GM21717 (cell line): Measurements from ENCODE around the gene SAMM50.

Experiments
- ATAC-seq: cut with Tn5 transposase; IDR thresholded peaks from one replicate; pipeline ENCODE4 v1.9.1; 2021; ENCODE audit warnings: mild to moderate bottlenecking, moderate library complexity; ENCODE audit not compliant: unreplicated experiment

SAMM50 gene

DNA sequence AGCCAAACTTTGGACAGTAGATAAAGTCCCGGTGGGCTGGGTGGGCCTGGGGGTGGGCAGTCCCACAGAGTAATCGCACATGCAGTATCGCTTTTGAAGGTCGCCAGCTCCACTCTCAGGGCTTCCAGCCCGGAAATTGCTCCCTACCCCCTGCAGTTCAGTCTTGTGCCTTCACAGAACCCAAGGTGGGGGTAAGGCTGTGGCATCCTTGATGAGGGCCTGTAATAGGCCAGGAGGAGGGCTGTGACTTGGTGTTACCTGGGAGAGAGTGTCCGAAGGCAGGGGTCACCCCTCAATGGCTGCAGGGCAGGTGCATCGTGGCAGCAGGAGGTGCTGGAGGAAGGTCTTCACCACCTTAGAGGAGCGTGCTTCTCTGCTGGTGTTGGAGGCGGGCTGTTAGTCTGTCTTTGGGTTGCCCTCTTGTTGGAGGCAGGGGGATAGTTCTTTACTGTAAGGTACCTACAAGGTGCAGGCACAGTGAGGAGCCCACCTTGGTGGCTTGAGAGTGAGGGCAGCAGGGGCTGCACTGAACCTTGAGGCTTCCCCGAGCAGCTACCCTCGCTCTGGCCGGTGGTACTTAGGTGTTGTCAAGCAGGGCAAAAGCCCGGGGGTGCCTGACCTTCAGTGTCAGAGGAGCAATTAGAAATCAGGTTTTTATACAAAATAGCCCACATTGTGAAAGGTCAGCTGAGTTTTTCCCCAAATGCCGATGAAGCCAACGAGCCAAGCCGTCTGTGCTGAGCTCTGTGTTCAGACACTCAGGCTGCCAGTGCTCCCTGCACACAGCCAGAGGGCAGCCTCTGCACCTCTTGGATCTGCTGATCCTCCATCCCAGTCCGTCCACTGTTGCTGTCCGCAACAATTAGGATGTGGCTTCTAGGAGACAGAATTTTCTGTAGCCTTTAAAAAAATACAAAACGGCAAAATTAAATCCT is 21.9 kb downstream of the SAMM50 start:
- no peak for ATAC-seq

DNA sequence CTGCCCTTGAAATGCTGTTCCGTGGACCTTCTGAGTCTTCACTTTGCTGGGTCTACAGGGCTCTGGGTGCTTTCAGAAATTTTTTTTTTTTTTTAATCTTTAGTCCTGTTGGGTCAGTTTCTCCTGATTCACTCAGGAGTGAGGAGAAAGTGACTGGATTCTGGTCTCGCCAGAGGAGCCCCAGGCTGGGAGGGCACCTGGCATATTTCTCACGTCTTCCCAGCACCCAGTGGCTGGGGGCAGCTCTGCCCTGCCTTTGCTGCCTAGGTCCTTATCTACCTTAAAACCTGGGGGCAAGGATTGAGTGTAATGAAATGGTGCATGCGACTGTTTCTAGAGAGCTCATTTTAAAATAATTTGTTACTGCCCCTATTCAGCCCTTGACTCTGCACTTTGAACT is 23.3 kb downstream of the SAMM50 start:
- ATAC-seq, result no peak

DNA sequence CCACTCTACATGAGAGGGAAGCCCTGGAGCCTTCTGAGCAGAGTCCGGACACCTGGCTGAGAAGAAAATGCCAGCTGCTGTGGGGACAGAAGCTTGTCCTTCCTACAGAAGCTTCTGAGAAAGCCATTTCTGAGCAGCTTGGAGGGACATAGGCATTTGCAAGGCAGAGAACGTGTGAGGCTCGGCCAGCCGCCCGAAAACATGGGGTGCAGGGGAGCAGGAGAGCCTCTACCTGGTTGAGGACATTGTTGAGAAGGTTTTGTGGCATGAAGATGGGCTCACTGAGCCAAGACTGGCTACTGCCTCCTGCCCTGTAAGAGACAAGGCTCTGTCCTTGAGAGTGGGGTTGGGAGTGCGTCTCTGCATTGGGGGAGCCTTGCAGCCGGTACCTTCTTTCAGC is 25.3 kb downstream of the SAMM50 start:
- no peak for ATAC-seq

DNA sequence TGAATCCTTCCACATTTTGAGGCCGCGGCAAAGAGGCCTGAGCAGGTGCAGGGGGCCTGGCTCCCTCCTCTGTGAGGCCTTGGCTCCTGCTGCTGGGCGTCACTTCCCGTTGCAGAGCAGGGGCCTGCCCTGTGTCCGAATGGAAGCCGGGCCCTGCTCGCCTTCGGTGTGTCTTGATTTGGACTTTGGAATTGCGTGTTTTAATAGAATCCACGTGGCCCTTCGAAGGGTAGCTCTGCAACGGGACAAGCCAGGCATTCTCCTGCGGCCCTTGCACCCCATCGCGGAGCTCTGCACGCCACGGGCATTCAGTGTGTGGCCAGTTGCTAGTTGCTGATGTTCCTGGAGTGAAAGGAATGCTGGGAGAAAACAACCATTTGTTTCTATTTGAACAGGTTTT is 25.8 kb downstream of the SAMM50 start:
- ATAC-seq, result no peak

DNA sequence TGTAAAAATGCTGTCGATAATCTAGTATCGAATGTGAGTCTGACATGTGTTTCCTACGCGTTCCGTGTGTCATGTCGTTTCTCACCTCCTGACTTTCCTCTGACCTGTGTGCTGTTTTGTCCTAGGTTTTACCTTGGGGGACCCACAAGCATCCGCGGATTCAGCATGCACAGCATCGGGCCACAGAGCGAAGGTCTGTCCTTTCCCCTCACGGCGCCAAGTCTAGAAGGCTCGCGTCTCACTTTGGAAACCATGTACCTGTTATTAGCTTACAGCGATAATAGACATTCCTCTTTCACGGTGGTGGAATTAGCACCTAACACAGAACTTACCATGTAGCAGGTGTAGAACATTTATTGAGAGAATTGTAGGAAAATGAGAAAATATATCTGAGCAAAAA is 28.6 kb downstream of the SAMM50 start:
- no peak for ATAC-seq

DNA sequence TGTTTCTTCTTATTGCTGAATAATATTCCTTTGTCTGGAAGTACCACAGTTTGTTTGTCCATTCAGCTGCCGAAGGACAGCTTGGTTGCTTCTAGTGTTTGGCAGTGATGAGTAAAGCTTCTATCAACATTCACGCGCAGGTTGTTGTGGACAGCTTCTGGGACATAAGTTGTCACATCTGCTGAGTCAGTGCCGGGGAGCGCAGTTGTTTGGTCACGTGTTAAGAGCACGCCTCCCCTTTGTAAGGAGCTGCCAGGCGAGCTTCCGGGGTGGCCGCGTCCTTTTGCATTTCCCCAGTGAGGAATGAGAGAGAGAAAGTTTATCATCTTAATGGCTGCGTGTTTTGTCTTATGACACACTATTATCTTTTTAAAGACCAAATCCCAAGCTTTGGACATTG is 30.3 kb downstream of the SAMM50 start:
- no peak for ATAC-seq

DNA sequence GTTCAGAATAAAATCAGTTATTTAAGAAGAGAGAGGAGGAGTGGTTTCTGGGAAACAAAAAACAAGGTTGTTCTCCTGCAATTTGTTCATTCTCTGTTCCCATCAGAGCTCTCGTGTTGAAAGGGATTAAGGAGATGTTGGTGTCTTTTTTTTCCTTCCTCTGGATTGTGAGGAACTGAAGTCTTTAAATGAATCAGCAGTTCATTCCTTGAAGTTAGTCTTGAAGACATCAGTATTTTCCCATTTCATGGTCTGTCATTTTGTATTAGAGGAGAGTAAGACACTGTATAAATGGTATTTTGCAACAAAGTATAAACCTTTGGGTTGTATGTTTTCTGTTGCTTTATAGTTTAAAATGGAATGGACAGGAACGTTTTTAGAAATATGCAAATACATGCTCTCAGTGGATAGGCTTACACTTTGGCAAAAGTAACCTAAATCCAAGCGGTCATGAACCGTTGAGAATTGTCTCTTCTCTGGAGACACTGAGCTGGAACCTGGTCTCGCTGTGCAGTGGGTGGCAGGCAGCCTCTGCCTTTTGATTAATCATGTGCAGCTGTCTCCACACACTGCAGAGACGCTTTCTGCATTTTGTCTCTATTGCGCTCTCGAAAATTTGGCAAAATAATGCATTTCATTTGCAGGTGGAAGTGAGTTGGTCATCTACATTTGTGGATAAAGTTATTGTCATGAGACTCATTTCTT is 33.0 kb downstream of the SAMM50 start:
- no peak for ATAC-seq

DNA sequence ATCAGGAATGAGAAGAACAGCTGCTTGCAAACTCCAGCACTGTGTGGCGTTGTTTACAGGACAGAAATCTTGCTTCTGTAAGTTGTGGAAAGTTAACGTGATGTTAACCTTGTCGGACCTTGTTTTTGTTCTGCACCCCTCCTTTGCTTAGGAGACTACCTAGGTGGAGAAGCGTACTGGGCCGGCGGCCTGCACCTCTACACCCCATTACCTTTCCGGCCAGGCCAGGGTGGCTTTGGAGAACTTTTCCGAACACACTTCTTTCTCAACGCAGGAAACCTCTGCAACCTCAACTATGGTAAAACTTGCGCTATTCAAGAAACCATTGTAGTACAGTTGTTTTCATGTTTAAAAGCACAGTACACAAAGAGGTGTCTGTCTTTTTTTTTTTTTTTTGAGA is 33.7 kb downstream of the SAMM50 start:
- no peak for ATAC-seq

DNA sequence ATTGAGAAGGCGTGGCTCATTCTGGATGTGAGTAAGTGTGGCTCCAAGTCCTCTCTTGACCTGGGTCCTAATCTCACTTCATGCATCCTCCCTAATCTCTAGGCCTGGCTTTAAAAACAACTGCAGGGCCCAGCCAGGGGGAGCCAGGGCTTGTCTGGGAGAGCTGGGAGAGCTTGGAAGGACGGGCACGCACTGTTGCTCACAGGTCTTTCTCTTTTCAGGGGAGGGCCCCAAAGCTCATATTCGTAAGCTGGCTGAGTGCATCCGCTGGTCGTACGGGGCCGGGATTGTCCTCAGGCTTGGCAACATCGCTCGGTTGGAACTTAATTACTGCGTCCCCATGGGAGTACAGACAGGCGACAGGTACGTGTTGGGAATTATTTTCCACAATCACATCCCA is 34.8 kb downstream of the SAMM50 start:
- no peak for ATAC-seq

DNA sequence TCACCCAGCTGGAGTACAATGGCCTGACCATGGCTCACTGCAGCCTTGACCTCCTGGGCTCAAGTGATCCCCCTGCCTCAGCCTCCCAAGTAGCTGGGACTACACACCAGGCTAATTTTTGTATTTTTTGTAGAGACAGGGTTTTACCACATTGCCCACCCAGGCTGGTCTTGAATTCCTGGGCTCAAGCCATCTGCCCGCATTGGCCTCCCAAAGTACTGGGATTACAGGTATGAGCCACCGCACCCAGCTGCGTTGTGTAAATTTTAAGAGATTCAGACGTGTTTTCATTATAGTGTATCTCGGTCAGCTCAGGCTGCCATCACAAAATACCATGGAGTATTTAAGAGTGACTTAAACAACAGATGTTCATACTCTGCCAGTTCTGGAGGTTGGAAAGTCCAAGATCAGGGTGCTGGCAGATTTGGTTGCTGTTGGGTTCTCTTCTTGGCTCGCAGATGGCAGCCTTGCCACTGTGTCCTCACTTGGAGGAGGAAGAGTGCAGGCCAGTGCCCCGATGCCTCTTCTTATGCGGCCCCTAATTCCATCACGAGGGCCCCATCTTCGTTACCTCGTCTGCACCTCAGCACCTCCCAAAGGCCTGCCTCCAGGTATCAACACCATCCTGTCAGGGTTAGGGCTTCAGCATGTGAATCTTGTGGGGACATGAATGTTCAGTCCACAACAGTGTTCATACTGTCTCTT is 36.2 kb downstream of the SAMM50 start:
- ATAC-seq, result no peak

DNA sequence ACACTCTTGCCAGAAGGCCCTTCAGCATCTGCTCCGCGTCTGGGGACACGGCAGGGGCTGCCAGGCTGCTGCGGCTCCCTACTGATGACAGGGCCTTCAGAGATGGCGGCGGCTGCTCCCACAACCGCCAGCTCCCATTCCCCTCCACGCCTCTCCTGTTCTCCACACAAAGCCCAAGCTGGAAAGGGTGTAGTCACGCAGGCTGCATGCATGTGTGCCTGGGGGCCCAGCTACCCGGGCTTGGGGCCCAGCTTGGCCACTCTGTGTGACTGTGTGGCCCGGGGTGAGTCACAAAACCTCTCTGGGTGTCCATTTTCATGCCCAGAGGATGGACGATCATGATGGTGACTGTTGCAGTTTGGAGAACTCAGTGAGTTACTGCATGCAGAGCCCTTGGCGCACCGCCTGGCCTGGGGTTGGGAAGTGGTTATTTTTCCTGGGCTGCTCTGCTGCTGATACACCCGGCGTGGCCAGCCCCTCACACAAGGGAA is 37.1 kb downstream of the SAMM50 start:
- ATAC-seq, result no peak

DNA sequence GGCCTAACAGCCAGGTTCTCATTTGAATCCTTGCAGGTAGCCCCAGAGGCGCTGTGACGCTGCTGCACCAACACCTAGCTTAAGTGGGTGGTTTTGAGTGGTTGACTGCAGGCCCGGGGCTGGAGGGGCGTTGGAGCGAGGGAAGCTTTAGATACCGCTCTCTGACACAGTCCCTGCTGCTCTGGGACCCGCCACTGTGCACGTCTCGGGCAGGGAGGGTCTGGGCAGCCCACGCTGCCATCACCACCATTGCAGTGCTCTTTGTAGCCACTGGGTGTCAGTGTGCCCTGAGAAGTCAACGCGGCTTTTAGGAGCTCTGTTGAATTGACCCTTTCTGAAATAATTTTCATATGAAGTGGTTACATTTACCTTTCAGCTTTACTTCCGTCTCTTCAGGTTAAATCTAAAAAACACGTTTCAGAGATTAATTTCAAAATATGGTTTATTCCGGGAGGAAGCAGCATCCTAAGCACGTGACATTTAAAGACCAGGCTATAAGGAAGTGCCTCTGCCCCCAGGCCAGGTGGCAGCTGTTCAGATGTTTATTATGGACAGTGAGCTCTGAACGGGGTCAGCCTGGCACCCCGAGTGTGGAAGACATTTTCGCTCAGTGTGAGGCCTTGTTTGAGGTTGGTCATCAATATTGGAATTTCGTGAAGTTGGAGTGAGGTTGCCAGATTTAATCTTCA is 38.0 kb downstream of the SAMM50 start:
- no peak for ATAC-seq

DNA sequence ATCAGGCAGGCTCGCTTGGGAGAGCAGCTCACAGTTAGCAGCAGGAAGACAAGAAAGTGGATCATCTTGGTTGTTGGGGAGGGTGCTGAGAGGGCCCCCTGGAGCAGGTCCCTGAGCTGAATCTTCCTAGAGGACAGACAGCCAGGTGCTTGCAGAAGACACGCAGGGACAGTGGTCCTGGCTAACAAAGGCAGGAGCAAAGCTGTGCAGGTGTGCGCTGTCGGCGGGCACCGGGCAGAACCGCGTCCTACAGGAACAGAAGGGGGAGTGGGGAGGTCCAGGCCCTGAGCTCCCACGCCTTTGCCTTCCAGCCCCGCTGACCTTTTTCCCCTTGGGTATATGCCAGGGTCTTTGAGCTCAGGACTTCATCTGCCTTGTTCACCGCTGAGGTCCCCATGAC is 38.8 kb downstream of the SAMM50 start:
- no peak for ATAC-seq

DNA sequence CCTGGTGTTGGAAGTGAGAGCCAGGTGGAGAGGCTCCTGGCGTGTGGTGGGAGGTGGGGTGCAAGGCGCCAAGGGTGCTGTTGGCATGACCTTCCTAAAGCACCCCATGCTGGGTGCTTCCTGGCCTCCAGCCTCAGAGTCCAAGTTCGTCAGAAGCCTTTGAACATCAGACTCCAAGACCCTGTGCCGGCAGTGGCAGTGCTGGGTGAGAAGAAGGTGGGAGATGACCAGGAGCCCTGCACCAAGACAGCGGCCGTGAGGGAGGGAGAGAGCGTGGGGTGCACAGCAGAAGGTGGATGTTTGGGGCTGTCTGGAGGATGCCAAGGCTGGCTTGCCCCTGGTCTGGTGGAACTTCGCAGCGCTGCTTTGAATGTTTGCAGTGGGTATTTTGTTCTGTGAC is 39.2 kb downstream of the SAMM50 start:
- no peak for ATAC-seq

DNA sequence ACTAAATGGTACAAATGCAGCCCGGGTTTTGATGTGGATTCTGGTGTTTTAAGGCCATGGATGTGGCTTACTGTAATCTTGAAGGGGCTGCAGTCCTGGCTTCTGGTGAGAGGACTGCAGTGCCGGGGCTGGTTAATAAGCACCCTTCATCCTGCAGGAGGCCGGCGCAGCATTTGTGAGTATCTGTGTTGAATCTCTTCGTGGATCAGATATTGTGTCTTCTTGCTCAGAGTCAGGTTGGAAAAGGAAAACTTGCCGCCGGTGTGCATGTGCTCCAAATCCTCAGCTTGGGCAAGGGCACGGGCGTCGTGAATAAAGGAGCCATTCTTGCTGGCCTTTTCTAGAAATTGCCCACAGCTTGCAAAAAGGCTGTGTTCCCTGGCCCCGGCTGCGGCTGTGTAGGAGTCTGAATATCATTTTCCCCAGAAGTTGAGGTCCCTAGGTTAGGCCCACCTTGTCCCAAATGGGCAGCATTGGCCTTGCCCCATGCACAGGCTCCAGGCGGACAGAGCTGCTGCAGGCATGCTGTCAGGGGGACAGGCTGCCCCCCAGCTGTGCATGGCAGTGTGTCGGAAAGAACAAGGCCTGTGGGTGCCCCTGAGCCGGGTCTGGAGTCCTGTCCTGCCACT is 39.9 kb downstream of the SAMM50 start:
- ATAC-seq, result no peak

DNA sequence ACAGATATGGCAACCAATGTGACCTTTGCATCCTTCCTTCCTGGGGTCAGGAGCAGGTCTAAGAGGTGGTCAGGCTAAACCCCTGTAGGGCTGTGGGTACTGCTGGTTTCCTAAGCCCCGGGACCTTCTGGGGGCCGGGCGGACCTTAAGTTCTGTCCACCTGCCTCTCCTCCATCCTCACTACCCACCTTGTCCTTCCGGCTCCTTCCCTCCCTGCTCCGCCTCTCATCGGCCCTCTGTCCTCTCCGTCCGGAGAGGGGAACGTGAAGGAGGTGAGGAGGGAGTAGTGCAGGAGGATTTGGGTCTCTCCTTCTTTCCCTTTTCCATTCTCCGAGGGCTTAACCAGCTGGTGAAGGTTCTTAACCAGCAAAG is 40.5 kb downstream of the SAMM50 start:
- no peak for ATAC-seq

DNA sequence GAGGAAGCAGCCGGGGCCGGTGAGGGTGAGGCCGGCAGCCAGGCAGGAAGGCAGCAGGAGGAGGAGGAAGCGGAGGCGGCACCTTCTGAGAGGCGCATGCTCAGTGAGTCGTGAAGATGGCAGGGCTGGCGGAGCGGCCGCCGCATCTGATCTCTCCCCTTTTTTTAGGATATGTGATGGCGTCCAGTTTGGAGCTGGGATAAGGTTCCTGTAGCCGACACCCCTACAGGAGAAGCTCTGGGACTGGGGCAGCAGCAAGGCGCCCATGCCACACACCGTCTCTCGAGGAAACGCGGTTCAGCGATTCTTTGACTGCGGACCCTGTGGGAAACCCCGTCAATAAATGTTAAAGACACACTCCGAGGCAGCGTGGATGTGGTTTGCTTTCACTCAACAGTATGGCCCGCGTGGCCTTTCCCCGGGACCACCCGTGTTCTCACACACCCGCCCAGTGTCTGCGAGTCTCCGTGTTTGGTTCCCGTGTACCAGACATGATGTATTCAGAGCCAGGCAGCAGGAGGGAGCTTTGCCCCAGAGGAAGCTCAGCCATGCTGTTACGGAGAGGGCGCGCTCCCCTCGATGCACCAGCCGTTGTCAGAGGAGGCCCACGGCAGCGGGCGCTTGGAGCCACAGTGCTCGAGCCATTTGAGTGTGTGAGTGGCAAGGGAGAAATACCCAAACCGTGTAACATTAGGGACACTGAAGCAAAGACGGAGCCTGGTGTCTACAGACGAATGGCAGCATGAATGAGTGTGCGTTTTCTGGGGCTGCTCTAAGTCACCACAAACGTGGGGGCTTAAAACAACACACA is 41.1 kb downstream of the SAMM50 start:
- ATAC-seq, result no peak

DNA sequence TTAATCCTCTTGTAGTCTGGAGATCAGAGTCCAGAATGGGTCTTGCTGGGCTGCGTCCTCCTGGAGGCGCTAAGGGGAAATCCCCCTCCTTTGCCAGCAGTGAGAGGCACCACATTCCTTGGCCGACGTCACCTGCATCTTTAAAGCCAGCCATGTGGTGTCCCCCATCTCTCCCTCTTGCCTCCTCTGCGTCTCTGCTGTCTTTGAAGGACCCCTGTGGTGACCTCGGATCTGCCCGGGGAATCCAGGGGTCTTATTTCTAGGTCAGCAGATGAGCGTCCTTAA is 41.7 kb downstream of the SAMM50 start:
- ATAC-seq, result no peak

DNA sequence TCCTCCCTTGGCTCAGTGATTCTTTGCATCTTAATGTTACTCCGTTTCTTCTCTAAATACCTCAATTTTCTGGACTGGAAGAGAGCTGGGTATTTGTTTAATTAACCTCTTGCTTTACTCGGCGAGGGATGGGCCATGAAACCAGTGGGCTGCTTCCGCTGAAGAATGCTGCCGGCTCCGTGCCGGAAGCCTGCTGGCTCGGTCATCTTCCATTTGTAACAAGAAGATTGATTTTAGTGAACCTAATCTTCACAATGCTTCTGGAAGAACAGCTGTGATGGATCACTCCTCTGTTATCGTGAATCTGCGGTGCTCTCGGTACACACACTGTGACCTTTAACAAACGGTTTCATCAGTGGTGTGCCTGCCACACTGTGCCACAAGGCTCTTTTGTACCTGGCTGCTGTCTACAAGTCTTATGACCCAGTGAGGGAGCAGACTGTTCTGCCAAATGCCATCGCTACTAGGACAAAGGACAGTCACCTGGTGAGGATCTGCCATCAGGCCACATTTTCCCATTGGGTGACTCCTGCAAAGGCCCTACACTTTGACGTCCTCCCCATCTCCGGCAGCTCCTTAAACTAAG is 43.5 kb downstream of the SAMM50 start:
- ATAC-seq, result no peak

DNA sequence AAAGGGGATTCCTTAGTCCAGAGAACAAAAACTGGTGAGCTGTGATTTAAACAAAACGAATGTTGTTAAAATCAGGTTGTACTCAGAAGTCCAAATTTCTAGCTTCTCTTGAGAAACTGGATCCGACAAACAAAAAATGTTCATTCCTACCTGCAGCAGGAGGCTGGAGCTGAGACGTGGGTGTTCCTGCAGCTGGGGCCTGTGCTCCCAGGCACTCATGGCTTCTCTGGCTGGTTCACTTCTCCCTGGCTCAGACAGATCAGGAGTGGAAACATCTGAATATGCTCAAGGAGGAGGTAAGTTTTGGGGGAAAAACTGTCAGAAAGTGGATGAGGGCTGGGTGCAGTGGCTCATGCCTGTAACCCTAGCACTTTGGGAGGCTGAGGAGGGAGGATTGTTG is 44.1 kb downstream of the SAMM50 start:
- no peak for ATAC-seq
